ENCODE measurements around the gene BBS9. TPM values are rescaled to one million over a fixed set of nuclear protein-coding genes. Genes with fewer than 3 reads are reported as not detected.

The BBS9 gene
- total RNA-seq, 1 experiment from 2014 or later: 26.4 TPM

DNA sequence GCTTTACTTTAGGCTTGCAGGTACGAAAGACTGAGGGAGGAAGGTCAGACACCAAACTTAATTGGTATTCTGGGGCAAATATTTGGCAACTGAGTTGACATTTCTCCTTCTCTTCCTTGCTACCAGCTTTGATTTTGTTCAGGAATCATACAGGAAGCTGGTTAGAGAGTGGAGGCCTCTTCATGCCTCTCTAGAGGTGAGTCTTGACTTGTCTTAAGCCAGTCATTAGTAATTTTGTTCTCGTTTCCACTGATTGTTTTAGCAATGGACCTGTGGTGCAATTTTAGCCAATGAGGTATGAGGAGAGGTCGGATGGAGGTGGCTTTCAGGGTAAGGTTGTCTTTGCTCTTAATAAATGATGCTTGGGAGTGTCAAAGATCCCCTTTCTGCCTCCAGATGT lies 17.8 kb upstream of the BBS9 start:
- peaks cover 3% of the 10 kb centered on the region; the same call in 1 of the 2 replicates for H3K27me3 ChIP-seq (ENCODE audit: insufficient read depth, low read length)
- no peak overlapping the region for H3K4me2 ChIP-seq (ENCODE audit: insufficient read depth, insufficient read length, low read length)
- H3K23ac ChIP-seq (ENCODE audit: insufficient read length, low read depth, low read length): no peak overlapping the region
- no peaks in the 10 kb centered on the region; the same call in 1 of the 2 replicates for H3K79me2 ChIP-seq (ENCODE audit: insufficient read depth, low read length)
- H2BK20ac ChIP-seq (ENCODE audit: low read depth, low read length, poor library complexity, severe bottlenecking): no peak overlapping the region
- H2BK12ac ChIP-seq (ENCODE audit: insufficient read length, low read depth, low read length): no peak overlapping the region
- H4K8ac ChIP-seq (replicated peaks; ENCODE audit: insufficient read length, low read depth, low read length): no peak overlapping the region
- H3K9me3 Mint-ChIP-seq: no peaks in the 10 kb centered on the region
- H4K5ac ChIP-seq (ENCODE audit: insufficient read length, low read depth, low read length): no peak overlapping the region
- H3T11ph ChIP-seq (ENCODE audit: low read length): no peak overlapping the region
- H3K4me1 Mint-ChIP-seq: peaks cover 17 to 18% of the 10 kb centered on the region in 2 experiments
- H3K4ac ChIP-seq (ENCODE audit: low read depth, low read length): no peak overlapping the region
- H3K9ac ChIP-seq (ENCODE audit: extremely low read depth, insufficient read length, low read length): no peak overlapping the region
- peaks cover 3% of the 10 kb centered on the region for H3K23me2 ChIP-seq (ENCODE audit: insufficient read length, low read depth, low read length, poor library complexity, severe bottlenecking)
- H3K79me1 ChIP-seq (ENCODE audit: insufficient read depth, low read depth, low read length, poor library complexity, severe bottlenecking): peaks cover under 1% of the 10 kb centered on the region
- no peaks in the 10 kb centered on the region for H3K9me3 ChIP-seq (ENCODE audit: control insufficient read depth, low read depth, low read length)
- H3K4me1 ChIP-seq (ENCODE audit: insufficient read depth, low read length): peaks cover 3% of the 10 kb centered on the region
- no peak overlapping the region for H2AK5ac ChIP-seq (ENCODE audit: insufficient read length, low read length)
- H3K36me3 Mint-ChIP-seq (ENCODE audit: insufficient read depth in 1 of 3, low read depth in 3 of 3): no peaks in the 10 kb centered on the region
- H4K91ac ChIP-seq (ENCODE audit: insufficient read length, low read depth, low read length): no peak overlapping the region
- no peak overlapping the region for H2BK5ac ChIP-seq (ENCODE audit: insufficient read length, low read length)
- H2AFZ ChIP-seq (ENCODE audit: low read length): no peak overlapping the region
- H2BK120ac ChIP-seq (ENCODE audit: low read depth, low read length, poor library complexity, severe bottlenecking): no peak overlapping the region
- H3K4me3 Mint-ChIP-seq: no peak overlapping the region
- peaks cover 57% of the 10 kb centered on the region for H3K27me3 Mint-ChIP-seq (ENCODE audit: low read depth)
- no peaks in the 10 kb centered on the region for H4K20me1 ChIP-seq (ENCODE audit: control insufficient read depth, insufficient read depth, insufficient read length)
- no peak overlapping the region for H3K56ac ChIP-seq (ENCODE audit: insufficient read length, low read depth, low read length)
- WGBS (ENCODE audit: extremely low coverage, insufficient read length, low lambda C conversion rate): no CpG with 5 or more reads among the region's 3 CpGs
- H2BK15ac ChIP-seq (ENCODE audit: low read depth, low read length): no peak overlapping the region
- H3K14ac ChIP-seq (ENCODE audit: insufficient read depth, low read length): no peak overlapping the region
- DNase-seq: no peak
- H3K27ac Mint-ChIP-seq: no peak overlapping the region
- TF ChIP-seq, protein P1, sequence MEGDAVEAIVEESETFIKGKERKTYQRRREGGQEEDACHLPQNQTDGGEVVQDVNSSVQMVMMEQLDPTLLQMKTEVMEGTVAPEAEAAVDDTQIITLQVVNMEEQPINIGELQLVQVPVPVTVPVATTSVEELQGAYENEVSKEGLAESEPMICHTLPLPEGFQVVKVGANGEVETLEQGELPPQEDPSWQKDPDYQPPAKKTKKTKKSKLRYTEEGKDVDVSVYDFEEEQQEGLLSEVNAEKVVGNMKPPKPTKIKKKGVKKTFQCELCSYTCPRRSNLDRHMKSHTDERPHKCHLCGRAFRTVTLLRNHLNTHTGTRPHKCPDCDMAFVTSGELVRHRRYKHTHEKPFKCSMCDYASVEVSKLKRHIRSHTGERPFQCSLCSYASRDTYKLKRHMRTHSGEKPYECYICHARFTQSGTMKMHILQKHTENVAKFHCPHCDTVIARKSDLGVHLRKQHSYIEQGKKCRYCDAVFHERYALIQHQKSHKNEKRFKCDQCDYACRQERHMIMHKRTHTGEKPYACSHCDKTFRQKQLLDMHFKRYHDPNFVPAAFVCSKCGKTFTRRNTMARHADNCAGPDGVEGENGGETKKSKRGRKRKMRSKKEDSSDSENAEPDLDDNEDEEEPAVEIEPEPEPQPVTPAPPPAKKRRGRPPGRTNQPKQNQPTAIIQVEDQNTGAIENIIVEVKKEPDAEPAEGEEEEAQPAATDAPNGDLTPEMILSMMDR (conservative IDR thresholded peaks at IDR 0.05): no peak
- H3K18ac ChIP-seq (ENCODE audit: insufficient read length, low read depth, low read length): no peak overlapping the region
- no peak overlapping the region for H3K27ac ChIP-seq (ENCODE audit: insufficient read length, low read depth, low read length)
